ENCODE results near the gene LLGL2.
"Not testable (repeated sequence)": the region's sequence is repeated elsewhere in the genome, so short reads cannot be mapped to it uniquely, and the experiment has no call there.

Gene LLGL2

GRCh38 chr17:75572713-75573539, 47.4 kb downstream of the LLGL2 start:
- DNase-seq, result no peak

- DNase-seq, result no peak
These were observed 48.1 kb downstream of the LLGL2 start for GRCh38 chr17:75573540-75573957.

- no peak for DNase-seq
These were observed 48.5 kb downstream of the LLGL2 start for GRCh38 chr17:75573994-75574393.

GRCh38 chr17:75574404-75575036, 49.0 kb downstream of the LLGL2 start:
- DNase-seq, result no peak

- no peak for DNase-seq
These were observed 49.7 kb downstream of the LLGL2 start for GRCh38 chr17:75575197-75575596.

GRCh38 chr17:75575728-75576127, 50.2 kb downstream of the LLGL2 start:
- no peak for DNase-seq

GRCh38 chr17:75576661-75577060, 51.2 kb downstream of the LLGL2 start:
- no peak for DNase-seq

GRCh38 chr17:75581121-75581725, 55.7 kb downstream of the LLGL2 start:
- DNase-seq, result not testable (repeated sequence)

GRCh38 chr17:75583197-75583596, 57.7 kb downstream of the LLGL2 start:
- not testable (repeated sequence) for DNase-seq

- no peak for DNase-seq
These were observed 59.3 kb downstream of the LLGL2 start for GRCh38 chr17:75584849-75585175.

GRCh38 chr17:75587675-75588595, 62.4 kb downstream of the LLGL2 start, which contains the start of gene MYO15B:
Gene MYO15B (plus strand): TSS chr17:75587800. CDS start chr17:75588058, 258 bp downstream.
- DNase-seq, result no peak

- no peak for DNase-seq
These were observed 63.1 kb downstream of the LLGL2 start for GRCh38 chr17:75588596-75589011.

- DNase-seq, result peak; percentile 88
These were observed 63.8 kb downstream of the LLGL2 start for GRCh38 chr17:75589012-75589918.

GRCh38 chr17:75589919-75590303, 64.4 kb downstream of the LLGL2 start:
- DNase-seq, result no peak

GRCh38 chr17:75590314-75590761, 64.8 kb downstream of the LLGL2 start:
- DNase-seq, result no peak

- no peak for DNase-seq
These were observed 65.6 kb downstream of the LLGL2 start for GRCh38 chr17:75590849-75591721.

GRCh38 chr17:75591722-75592302, 66.3 kb downstream of the LLGL2 start:
- DNase-seq, result no peak

GRCh38 chr17:75592348-75593020, 67.0 kb downstream of the LLGL2 start:
- DNase-seq, result no peak

- DNase-seq, result not testable (repeated sequence)
These were observed 67.9 kb downstream of the LLGL2 start for GRCh38 chr17:75593430-75593829.

All from NCI-H2107 (cell line).